ENCODE measurements around the gene CALCR. TPM values are rescaled to one million over a fixed set of nuclear protein-coding genes. Genes with fewer than 3 reads are reported as not detected.
"Not testable (repeated sequence)": the region's sequence is repeated elsewhere in the genome, so short reads cannot be mapped to it uniquely, and the experiment has no call there.

The CALCR gene
- total RNA-seq, 5 donors from 2014 or later (not counting 1 experiment from before 2014, with no cell fraction given), result not detected

DNA sequence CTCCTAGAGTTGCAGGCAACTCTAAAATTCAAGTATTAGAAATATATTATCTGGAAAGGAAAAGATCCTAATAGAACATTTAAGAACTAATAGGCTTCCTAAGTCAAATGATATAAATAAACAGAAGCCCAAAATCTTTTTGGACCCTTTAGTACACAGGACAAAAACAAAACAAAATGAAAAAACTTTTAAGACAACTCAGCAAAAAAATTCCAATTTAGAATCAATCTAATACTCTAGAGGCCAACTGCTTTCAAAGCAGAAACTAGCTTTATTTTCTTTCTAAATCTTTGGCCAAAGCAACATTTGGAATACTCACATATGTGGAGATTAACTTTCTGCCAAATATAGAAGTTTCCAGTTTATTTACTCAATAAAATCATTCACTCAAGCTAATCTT, 65.2 kb downstream of the CALCR start:
- no peaks in the 10 kb centered on the region for H3K36me3 Mint-ChIP-seq
- ChIA-PET CTCF (no interaction called here), POLR2A (no interaction called here)
- Histone ChIP-seq H3K4me3 (ENCODE audit: control insufficient read depth in 1 of 2, extremely low read depth in 1 of 2, low read length in 1 of 2) (no peak overlapping the region), H3K9me3 (no peaks in the 10 kb centered on the region), H3K27ac (ENCODE audit: low read length) (no peak overlapping the region), H3K4me1 (ENCODE audit: control insufficient read depth in 1 of 2, extremely low read depth in 1 of 2, insufficient read depth in 2 of 2, low read length in 2 of 2) (no peaks in the 10 kb centered on the region), H3K36me3 (ENCODE audit: control insufficient read depth in 2 of 2, extremely low read depth in 1 of 2, insufficient read depth in 1 of 2, low read length in 1 of 2) (no peaks in the 10 kb centered on the region), H3K27me3 (replicated peaks in 1 of 2; ENCODE audit: control insufficient read depth in 2 of 2, extremely low read depth in 1 of 2, insufficient read depth in 2 of 2, low read length in 1 of 2) (no peaks in the 10 kb centered on the region)
- no peak overlapping the region for H3K27ac Mint-ChIP-seq
- DNase-seq, result no peak
- ATAC-seq (replicated peaks in 1 of 4), result no peak
- no peaks in the 10 kb centered on the region for H3K27me3 Mint-ChIP-seq
- H3K9me3 Mint-ChIP-seq, result peaks cover 0 to 2% (median 0%) of the 10 kb centered on the region in 3 donors
- H3K4me1 Mint-ChIP-seq, result no peaks in the 10 kb centered on the region
- no peak overlapping the region for H3K4me3 Mint-ChIP-seq

DNA sequence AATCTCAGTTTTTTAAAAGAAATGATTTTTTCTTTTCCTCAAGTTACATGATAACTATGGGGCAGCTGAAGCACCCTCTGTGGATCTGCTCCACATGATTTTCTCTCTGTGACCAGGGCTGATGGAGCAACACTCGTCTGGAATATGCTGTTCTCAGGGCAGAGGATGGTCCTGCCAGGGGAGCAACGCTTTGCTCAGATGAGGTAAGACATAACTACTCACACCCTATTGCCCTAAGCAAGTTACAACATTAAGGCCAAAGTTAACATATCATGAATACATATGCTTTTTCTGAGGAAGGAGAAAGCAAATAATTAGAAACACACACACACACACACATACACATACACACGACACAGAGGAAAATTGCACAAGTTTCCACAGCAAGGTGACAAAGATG, 71.4 kb downstream of the CALCR start:
- no peak for ATAC-seq (replicated peaks in 1 of 4)
- no peaks in the 10 kb centered on the region for H3K4me1 Mint-ChIP-seq
- Histone ChIP-seq H3K4me1 (ENCODE audit: control insufficient read depth in 1 of 2, extremely low read depth in 1 of 2, insufficient read depth in 2 of 2, low read length in 2 of 2) (no peaks in the 10 kb centered on the region), H3K27ac (ENCODE audit: low read length) (no peak overlapping the region), H3K36me3 (ENCODE audit: control insufficient read depth in 2 of 2, extremely low read depth in 1 of 2, insufficient read depth in 1 of 2, low read length in 1 of 2) (no peaks in the 10 kb centered on the region), H3K4me3 (ENCODE audit: control insufficient read depth in 1 of 2, extremely low read depth in 1 of 2, low read length in 1 of 2) (no peak overlapping the region), H3K27me3 (replicated peaks in 1 of 2; ENCODE audit: control insufficient read depth in 2 of 2, extremely low read depth in 1 of 2, insufficient read depth in 2 of 2, low read length in 1 of 2) (no peaks in the 10 kb centered on the region), H3K9me3 (no peaks in the 10 kb centered on the region)
- no peak for DNase-seq
- H3K36me3 Mint-ChIP-seq, result no peaks in the 10 kb centered on the region
- H3K27ac Mint-ChIP-seq, result no peak overlapping the region
- no peak overlapping the region for H3K4me3 Mint-ChIP-seq
- 33% methylated on average over 1 of the region's 3 CpGs for WGBS (ENCODE audit: insufficient coverage)
- ChIA-PET CTCF (no interaction called here), POLR2A (no interaction called here)
- H3K9me3 Mint-ChIP-seq, result peaks cover 0 to 2% (median 0%) of the 10 kb centered on the region in 3 donors
- H3K27me3 Mint-ChIP-seq, result peaks cover 0 to 3% of the 10 kb centered on the region in 2 donors

DNA sequence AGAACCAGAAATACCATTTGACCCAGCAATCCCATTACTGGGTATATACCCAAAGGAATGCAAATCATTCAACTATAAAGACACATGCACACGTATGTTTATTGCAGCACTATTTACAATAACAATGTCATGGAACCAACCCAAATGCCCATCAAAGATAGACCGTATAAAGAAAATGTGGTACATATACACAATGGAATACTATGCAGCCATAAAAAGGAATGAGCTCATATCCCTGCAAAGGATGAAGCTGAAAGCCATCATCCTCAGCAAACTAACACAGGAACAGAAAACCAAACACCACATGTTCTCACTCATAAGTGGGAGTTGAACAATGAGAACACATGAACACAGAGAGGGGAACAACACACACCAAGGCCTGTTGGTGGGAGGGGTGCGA, 82.7 kb downstream of the CALCR start:
- DNase-seq; H3K27me3 ChIP-seq (replicated peaks in 1 of 2; ENCODE audit: control insufficient read depth in 2 of 2, extremely low read depth in 1 of 2, insufficient read depth in 2 of 2, low read length in 1 of 2); ATAC-seq (replicated peaks in 1 of 4); H3K27ac Mint-ChIP-seq; H3K4me3 ChIP-seq (ENCODE audit: control insufficient read depth in 1 of 2, extremely low read depth in 1 of 2, low read length in 1 of 2); H3K4me1 Mint-ChIP-seq; H3K4me3 Mint-ChIP-seq; H3K27ac ChIP-seq (ENCODE audit: low read length); POLR2A ChIA-PET; H3K9me3 ChIP-seq; H3K36me3 ChIP-seq (ENCODE audit: control insufficient read depth in 2 of 2, extremely low read depth in 1 of 2, insufficient read depth in 1 of 2, low read length in 1 of 2); H3K36me3 Mint-ChIP-seq; CTCF ChIA-PET; H3K4me1 ChIP-seq (ENCODE audit: control insufficient read depth in 1 of 2, extremely low read depth in 1 of 2, insufficient read depth in 2 of 2, low read length in 2 of 2); H3K27me3 Mint-ChIP-seq: not testable (repeated sequence)
- H3K9me3 Mint-ChIP-seq, result peaks cover 4 to 10% (median 8%) of the 10 kb centered on the region in 3 donors
- 100% methylated on average over 1 of the region's 3 CpGs for WGBS (ENCODE audit: insufficient coverage)

DNA sequence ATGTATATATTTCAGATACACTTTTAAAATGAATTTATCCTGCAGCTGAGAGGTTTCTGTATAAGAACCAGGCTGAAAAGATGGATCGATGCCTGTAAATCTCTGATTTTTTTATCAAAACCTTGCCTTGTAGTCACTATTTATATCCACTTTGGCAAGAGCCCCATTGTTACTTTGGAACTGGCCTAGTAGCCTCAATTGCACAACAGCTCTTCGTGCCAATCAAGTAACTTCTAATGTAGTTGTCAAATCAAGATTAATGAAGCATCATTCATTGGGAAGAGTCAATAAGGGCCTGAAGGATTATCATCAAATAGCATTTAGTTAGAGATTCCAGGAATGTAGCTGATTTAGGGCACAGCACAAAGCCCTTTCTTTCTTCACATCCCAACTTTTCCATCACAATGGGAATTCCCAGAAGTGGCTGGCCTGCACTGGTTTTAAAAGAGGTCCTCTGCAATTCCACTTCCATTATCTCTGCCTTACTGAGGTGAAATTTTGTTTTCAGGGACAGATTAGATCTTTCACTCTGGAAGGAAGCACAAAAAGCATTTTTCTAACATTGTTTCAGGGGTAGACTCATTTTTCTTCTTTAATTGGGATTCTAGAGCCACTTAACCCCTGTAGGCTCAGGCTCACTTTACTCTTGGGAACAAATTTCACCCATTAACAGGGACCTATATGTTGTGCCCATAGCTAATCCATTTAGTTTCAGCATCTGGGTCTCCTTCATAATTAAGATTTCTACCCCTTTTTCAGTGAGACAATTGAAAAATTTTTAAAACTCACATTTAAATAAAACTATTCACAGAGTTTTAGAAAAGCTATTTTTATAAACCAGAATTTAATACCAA, 97.8 kb downstream of the CALCR start:
- Histone ChIP-seq H3K27ac (ENCODE audit: low read length) (no peak overlapping the region), H3K27me3 (replicated peaks in 1 of 2; ENCODE audit: control insufficient read depth in 2 of 2, extremely low read depth in 1 of 2, insufficient read depth in 2 of 2, low read length in 1 of 2) (no peaks in the 10 kb centered on the region), H3K9me3 (no peaks in the 10 kb centered on the region), H3K4me1 (ENCODE audit: control insufficient read depth in 1 of 2, extremely low read depth in 1 of 2, insufficient read depth in 2 of 2, low read length in 2 of 2) (no peaks in the 10 kb centered on the region), H3K36me3 (ENCODE audit: control insufficient read depth in 2 of 2, extremely low read depth in 1 of 2, insufficient read depth in 1 of 2, low read length in 1 of 2) (no peaks in the 10 kb centered on the region), H3K4me3 (ENCODE audit: control insufficient read depth in 1 of 2, extremely low read depth in 1 of 2, low read length in 1 of 2) (no peak overlapping the region)
- Mint-ChIP-seq H3K36me3 (no peaks in the 10 kb centered on the region), H3K4me3 (no peak overlapping the region), H3K9me3 (no peaks in the 10 kb centered on the region), H3K27ac (no peak overlapping the region), H3K27me3 (peaks cover 0 to 4% of the 10 kb centered on the region in 2 donors), H3K4me1 (no peaks in the 10 kb centered on the region)
- CTCF ChIA-PET, result no interaction called here
- POLR2A ChIA-PET, result no interaction called here
- no CpG with 5 or more reads among the region's 2 CpGs for WGBS (ENCODE audit: insufficient coverage)
- DNase-seq (no peak), ATAC-seq (replicated peaks in 1 of 4) (no peak)

DNA sequence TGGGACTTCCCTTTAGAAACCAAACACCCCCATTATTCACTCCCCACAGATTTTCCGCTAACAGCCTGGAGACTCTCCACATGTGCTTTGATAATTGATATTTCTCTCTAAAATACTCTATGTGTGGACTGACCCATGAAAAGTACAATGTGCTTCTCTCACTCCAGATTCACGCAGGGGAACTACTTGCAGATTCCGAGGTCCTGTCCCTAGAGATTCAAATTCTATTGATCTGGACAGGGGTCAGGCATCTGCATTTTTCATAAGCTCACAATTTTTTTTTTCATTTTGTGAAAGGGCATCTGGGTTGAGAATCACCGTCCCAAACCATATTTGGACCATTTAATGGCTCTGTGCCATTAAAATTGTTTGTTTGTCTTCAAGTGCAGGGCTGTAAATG, 98.7 kb downstream of the CALCR start:
- Mint-ChIP-seq H3K27me3 (peaks cover 0 to 4% of the 10 kb centered on the region in 2 donors), H3K9me3 (no peaks in the 10 kb centered on the region), H3K27ac (no peak overlapping the region), H3K4me3 (no peak overlapping the region), H3K36me3 (no peaks in the 10 kb centered on the region), H3K4me1 (no peaks in the 10 kb centered on the region)
- Histone ChIP-seq H3K27ac (ENCODE audit: low read length) (no peak overlapping the region), H3K9me3 (no peaks in the 10 kb centered on the region), H3K27me3 (replicated peaks in 1 of 2; ENCODE audit: control insufficient read depth in 2 of 2, extremely low read depth in 1 of 2, insufficient read depth in 2 of 2, low read length in 1 of 2) (no peaks in the 10 kb centered on the region), H3K4me1 (ENCODE audit: control insufficient read depth in 1 of 2, extremely low read depth in 1 of 2, insufficient read depth in 2 of 2, low read length in 2 of 2) (no peaks in the 10 kb centered on the region), H3K36me3 (ENCODE audit: control insufficient read depth in 2 of 2, extremely low read depth in 1 of 2, insufficient read depth in 1 of 2, low read length in 1 of 2) (no peaks in the 10 kb centered on the region), H3K4me3 (ENCODE audit: control insufficient read depth in 1 of 2, extremely low read depth in 1 of 2, low read length in 1 of 2) (no peak overlapping the region)
- CTCF ChIA-PET, result no interaction called here
- ATAC-seq (replicated peaks in 1 of 4) (no peak), DNase-seq (no peak)
- no CpG with 5 or more reads among the region's 4 CpGs for WGBS (ENCODE audit: insufficient coverage)
- POLR2A ChIA-PET, result no interaction called here

DNA sequence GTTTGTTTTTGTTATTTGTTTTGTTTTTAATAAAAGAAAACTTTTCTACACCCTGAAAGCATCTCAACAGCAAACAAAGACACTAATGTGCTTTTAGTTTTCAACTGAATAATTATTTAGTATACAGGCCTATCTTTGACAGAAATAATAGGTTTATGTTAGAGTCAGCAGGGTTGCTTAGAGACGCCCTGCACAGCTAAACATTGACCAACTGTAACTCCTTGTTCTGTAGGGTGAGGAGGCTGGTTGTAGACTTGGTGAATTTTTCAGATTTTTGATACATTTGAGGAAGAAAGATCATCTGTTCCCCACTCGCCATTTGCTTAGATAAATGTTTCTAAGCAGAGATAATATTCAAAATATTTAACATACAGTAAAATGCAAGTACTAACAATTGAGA, 103.1 kb downstream of the CALCR start:
- Histone ChIP-seq H3K36me3 (ENCODE audit: control insufficient read depth in 2 of 2, extremely low read depth in 1 of 2, insufficient read depth in 1 of 2, low read length in 1 of 2) (no peaks in the 10 kb centered on the region), H3K4me3 (ENCODE audit: control insufficient read depth in 1 of 2, extremely low read depth in 1 of 2, low read length in 1 of 2) (no peak overlapping the region), H3K27me3 (replicated peaks in 1 of 2; ENCODE audit: control insufficient read depth in 2 of 2, extremely low read depth in 1 of 2, insufficient read depth in 2 of 2, low read length in 1 of 2) (no peaks in the 10 kb centered on the region), H3K4me1 (ENCODE audit: control insufficient read depth in 1 of 2, extremely low read depth in 1 of 2, insufficient read depth in 2 of 2, low read length in 2 of 2) (no peaks in the 10 kb centered on the region), H3K27ac (ENCODE audit: low read length) (no peak overlapping the region), H3K9me3 (no peaks in the 10 kb centered on the region)
- no peaks in the 10 kb centered on the region for H3K9me3 Mint-ChIP-seq
- DNase-seq, result no peak
- H3K36me3 Mint-ChIP-seq, result no peaks in the 10 kb centered on the region
- no peak overlapping the region for H3K27ac Mint-ChIP-seq
- no peaks in the 10 kb centered on the region for H3K4me1 Mint-ChIP-seq
- ChIA-PET POLR2A (no interaction called here), CTCF (no interaction called here)
- no peak for ATAC-seq (replicated peaks in 1 of 4)
- no CpG with 5 or more reads among the region's 2 CpGs for WGBS (ENCODE audit: insufficient coverage)
- H3K27me3 Mint-ChIP-seq, result peaks cover 4 to 6% of the 10 kb centered on the region in 2 donors
- H3K4me3 Mint-ChIP-seq, result no peak overlapping the region

DNA sequence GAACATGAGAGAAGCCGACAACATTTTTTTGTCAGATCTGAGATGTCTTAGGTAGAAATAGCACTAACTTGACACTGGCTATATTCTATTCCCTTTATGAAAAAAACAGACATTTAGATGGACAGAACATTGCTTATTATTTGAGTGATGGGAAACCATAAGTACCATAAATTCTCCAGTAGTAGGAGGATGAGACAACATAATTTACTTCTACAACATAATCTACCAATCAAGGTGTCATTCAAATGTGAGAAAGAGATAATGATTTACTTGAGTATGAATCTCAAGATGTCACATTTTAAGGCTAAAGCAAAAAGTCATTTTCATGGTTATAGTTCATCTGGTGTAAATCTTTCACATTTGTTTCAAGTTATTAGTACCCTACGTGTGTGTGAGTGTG, 110.8 kb downstream of the CALCR start:
- Mint-ChIP-seq H3K9me3 (no peaks in the 10 kb centered on the region), H3K27me3 (peaks cover 6 to 7% of the 10 kb centered on the region in 2 donors), H3K4me3 (no peak overlapping the region), H3K4me1 (no peaks in the 10 kb centered on the region), H3K36me3 (no peaks in the 10 kb centered on the region), H3K27ac (no peak overlapping the region)
- CTCF ChIA-PET, result no interaction called here
- H3K4me1 ChIP-seq (ENCODE audit: control insufficient read depth in 1 of 2, extremely low read depth in 1 of 2, insufficient read depth in 2 of 2, low read length in 2 of 2), result no peaks in the 10 kb centered on the region
- WGBS (ENCODE audit: insufficient coverage), result no CpG with 5 or more reads among the region's 2 CpGs
- ATAC-seq (replicated peaks in 1 of 4), result no peak
- no peaks in the 10 kb centered on the region for H3K36me3 ChIP-seq (ENCODE audit: control insufficient read depth in 2 of 2, extremely low read depth in 1 of 2, insufficient read depth in 1 of 2, low read length in 1 of 2)
- no peak for DNase-seq
- no peaks in the 10 kb centered on the region for H3K9me3 ChIP-seq
- POLR2A ChIA-PET, result no interaction called here
- H3K27ac ChIP-seq (ENCODE audit: low read length), result no peak overlapping the region
- no peak overlapping the region for H3K4me3 ChIP-seq (ENCODE audit: control insufficient read depth in 1 of 2, extremely low read depth in 1 of 2, low read length in 1 of 2)
- H3K27me3 ChIP-seq (replicated peaks in 1 of 2; ENCODE audit: control insufficient read depth in 2 of 2, extremely low read depth in 1 of 2, insufficient read depth in 2 of 2, low read length in 1 of 2), result no peaks in the 10 kb centered on the region
